LNCaP clone FGC (cell line): ENCODE data around the gene BCL11B.
A peak's percentile ranks its signal among the peaks of the same experiment; 100 is the strongest.

Experiments
- DNase-seq: peaks from one replicate; pipeline ENCODE4 v3.0.0-alpha.2; 2011; ENCODE audit warnings: low read depth
- H3K4me3 ChIP-seq: 2 replicates; pipeline ENCODE4 v1.5.1; 2011; ENCODE audit warnings: mild to moderate bottlenecking, low read depth, low read length, control low read depth
- TF ChIP-seq, protein P1 (sequence below): IDR thresholded peaks from 2 replicates; pipeline ENCODE4 v1.5.1; 2012; ENCODE audit warnings: mild to moderate bottlenecking; ENCODE audit not compliant: control insufficient read depth, insufficient read depth; ENCODE audit errors: extremely low read depth

The BCL11B gene

GRCh38 chr14:99273766-99274345 lies 1.9 kb upstream of the BCL11B start:
- TF ChIP-seq, protein P1, sequence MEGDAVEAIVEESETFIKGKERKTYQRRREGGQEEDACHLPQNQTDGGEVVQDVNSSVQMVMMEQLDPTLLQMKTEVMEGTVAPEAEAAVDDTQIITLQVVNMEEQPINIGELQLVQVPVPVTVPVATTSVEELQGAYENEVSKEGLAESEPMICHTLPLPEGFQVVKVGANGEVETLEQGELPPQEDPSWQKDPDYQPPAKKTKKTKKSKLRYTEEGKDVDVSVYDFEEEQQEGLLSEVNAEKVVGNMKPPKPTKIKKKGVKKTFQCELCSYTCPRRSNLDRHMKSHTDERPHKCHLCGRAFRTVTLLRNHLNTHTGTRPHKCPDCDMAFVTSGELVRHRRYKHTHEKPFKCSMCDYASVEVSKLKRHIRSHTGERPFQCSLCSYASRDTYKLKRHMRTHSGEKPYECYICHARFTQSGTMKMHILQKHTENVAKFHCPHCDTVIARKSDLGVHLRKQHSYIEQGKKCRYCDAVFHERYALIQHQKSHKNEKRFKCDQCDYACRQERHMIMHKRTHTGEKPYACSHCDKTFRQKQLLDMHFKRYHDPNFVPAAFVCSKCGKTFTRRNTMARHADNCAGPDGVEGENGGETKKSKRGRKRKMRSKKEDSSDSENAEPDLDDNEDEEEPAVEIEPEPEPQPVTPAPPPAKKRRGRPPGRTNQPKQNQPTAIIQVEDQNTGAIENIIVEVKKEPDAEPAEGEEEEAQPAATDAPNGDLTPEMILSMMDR, result no peak
- H3K4me3 ChIP-seq, result no peak overlapping the region
- DNase-seq, result no peak

DNA sequence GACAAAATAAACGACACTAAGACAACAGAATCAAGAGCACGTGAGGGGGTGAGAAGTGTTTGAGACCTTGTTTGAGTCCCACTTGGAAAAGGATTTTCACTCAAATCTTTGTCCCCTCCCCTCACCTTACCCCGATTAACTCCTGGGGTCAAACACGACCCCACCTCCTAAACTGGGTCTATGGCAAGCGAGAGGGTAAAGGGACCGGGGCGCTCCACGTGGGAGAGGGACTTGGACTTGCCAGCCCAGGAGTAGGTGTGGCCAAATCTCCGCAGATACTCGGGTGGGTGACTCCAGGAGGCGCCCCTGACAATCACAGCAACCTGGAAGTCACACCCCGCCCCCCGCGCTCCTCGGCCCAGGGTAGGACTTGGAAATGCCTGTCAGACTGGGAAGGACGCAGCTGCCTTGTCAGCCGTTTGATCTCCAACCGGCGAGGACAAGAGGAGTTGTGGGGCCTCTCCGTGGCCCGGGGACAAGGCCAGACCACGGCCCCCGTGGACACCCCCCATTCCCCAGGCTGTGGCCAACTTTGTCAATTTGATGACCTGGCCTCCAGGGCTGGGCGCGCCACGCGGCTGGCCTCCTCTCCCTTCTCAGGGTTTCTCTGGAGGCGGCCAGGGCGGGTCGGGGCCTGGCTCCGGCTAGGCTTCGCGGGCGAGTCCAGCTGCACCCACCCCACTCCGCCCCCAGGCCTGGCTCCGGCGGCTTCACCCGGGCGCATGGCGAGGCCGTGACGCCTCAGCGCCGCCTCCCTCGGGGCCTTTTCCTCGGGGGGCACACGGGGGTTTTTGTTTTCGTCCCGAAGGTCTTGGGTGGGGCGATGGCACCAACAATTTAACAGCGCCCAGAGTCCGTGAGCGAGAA lies 1.1 kb upstream of the BCL11B start:
- no peak overlapping the region for H3K4me3 ChIP-seq
- no peak for DNase-seq
- TF ChIP-seq, protein P1, result no peak

DNA sequence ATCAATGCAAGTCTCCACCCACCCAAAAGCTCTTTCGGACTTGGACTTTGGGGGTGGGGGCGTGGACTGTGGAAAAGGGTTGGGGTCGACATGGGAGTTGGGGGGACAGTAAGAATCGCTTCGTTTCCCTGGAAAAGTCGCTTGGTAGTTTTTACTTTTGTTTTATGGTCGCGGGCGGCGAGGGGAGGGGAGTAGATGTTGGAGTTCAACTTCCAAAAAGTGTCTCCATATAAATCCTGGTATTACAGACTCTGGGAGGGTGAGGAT lies 568 bp upstream of the BCL11B start:
- TF ChIP-seq, protein P1, result no peak
- H3K4me3 ChIP-seq, result peak overlapping the region; percentile 56
- no peak for DNase-seq

- TF ChIP-seq, protein P1, result no peak
- no peak for DNase-seq
- H3K4me3 ChIP-seq, result peak overlapping the region; percentile 56
Measured at GRCh38 chr14:99271221-99271941, 616 bp downstream of the BCL11B start.

GRCh38 chr14:99270458-99271220 lies 1.4 kb downstream of the BCL11B start:
- no peak for DNase-seq
- peak overlapping the region; percentile 56 for H3K4me3 ChIP-seq
- TF ChIP-seq, protein P1, result no peak

GRCh38 chr14:99268810-99269707 lies 2.9 kb downstream of the BCL11B start:
- H3K4me3 ChIP-seq, result no peak overlapping the region
- TF ChIP-seq, protein P1, result no peak

More at GRCh38 chr14:99268810-99269707, 2.9 kb downstream of the BCL11B start:
- no peak for DNase-seq
